NT2/D1 (cell line): ENCODE data around the gene SPDYE9.
"Not testable (repeated sequence)": the region's sequence is repeated elsewhere in the genome, so short reads cannot be mapped to it uniquely, and the experiment has no call there.

Experiments
- SUZ12 ChIP-seq: IDR thresholded peaks from 2 replicates; pipeline ENCODE4 v1.6.1; 2011; ENCODE audit not compliant: insufficient read length, insufficient read depth; ENCODE audit errors: extremely low read depth
- YY1 ChIP-seq: IDR thresholded peaks from 2 replicates; pipeline ENCODE4 v1.6.1; 2011; ENCODE audit not compliant: insufficient read length, insufficient read depth
- ZNF274 ChIP-seq: IDR thresholded peaks from 2 replicates; pipeline ENCODE4 v1.6.1; 2011; ENCODE audit warnings: mild to moderate bottlenecking, low read depth, low read length

DNA sequence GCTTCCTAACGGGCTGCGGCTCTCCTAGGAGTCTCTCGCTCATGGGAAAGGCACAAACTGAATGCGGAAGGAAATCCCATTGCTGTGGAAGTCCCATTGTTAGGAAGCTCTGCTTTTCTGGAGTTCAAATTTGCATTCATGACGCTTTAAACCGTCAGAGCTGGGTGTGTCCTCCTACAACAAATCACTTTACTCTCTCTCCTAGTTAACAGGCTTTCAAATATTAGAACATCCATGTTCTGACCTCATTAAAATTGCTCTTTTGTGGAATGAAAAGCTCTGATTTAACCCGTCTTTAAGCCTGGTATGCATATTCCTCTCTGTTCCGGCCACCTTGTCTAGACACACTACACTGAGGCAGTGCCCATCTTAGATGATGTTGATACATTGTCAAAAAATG, 28.0 kb downstream of the SPDYE9 start, which contains the start of gene SPDYE11:
- not testable (repeated sequence) for TF ChIP-seq YY1, ZNF274, SUZ12
